Right lobe of liver (tissue), 4 donors: ENCODE data around the gene MAPK4.

Experiments
- POLR2A ChIP-seq: fragments of 450-650 bp; IDR thresholded peaks from one replicate; pipeline ENCODE4 v1.6.1; 2017; ENCODE audit warnings: antibody characterized with exemption, mild to moderate bottlenecking
- TF ChIP-seq, protein P1 (sequence below), 4 donors: fragments of 200-600 bp in 3 of 4; fragments of 450-650 bp in 1 of 4; IDR thresholded peaks; one replicate each; pipeline versions ENCODE4 v1.5.1 to v1.8.0; 2016 to 2022; ENCODE audit warnings: antibody characterized with exemption in 4 of 4, mild to moderate bottlenecking in 2 of 4
- donor health status: DM: no; HTN: no; CAD: no.
- donor health status: DM: no; HTN: no; CAD: no.
- donor health status: DM: no; HTN: yes; CAD: no.

DNA sequence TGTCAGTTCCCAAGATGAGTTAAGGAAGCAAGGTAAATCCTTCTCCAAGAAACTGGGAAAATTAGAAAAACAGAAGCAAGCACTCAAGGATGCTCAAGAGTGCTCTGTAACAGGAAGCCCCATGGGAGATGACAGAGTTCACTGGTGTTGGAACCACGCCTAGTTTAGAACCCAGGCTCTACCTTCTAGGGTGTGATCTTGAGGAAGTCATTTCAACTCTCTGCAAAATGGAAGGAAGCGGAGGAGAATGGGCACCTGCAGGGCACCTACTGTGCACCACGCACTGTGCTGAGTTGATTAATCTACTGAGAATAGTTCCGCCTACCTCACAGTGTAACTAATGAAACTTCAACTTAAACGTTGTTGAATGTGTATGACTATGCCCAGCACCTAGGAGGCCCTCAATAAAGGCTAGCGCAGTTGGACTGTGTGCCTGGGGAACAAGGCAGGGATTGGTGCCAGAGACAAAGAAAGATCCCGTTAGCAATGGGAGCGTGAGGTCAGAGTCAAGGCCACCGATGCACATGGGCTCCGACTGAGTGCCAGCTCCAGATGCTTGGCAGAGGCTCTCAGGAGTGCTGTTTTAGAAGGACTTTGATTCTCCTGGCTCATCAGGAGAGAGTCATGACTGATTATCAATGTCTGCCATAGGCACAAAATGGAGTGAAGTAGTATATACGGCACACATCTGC lies 93.7 kb downstream of the MAPK4 start:
- TF ChIP-seq, protein P1, sequence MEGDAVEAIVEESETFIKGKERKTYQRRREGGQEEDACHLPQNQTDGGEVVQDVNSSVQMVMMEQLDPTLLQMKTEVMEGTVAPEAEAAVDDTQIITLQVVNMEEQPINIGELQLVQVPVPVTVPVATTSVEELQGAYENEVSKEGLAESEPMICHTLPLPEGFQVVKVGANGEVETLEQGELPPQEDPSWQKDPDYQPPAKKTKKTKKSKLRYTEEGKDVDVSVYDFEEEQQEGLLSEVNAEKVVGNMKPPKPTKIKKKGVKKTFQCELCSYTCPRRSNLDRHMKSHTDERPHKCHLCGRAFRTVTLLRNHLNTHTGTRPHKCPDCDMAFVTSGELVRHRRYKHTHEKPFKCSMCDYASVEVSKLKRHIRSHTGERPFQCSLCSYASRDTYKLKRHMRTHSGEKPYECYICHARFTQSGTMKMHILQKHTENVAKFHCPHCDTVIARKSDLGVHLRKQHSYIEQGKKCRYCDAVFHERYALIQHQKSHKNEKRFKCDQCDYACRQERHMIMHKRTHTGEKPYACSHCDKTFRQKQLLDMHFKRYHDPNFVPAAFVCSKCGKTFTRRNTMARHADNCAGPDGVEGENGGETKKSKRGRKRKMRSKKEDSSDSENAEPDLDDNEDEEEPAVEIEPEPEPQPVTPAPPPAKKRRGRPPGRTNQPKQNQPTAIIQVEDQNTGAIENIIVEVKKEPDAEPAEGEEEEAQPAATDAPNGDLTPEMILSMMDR (IDR thresholded peaks at IDR 0.05), result no peak
- TF ChIP-seq POLR2A, result no peak
